GM12875 (cell line): Measurements from ENCODE around the gene PTCH2.

ENCODE experiments used
- H3K4me3 ChIP-seq: one replicate; pipeline ENCODE4 v1.5.1; 2011; ENCODE audit warnings: low read depth, low read length, control low read depth
- CTCF ChIP-seq: IDR thresholded peaks from 2 replicates; pipeline ENCODE4 v1.5.1; 2011; ENCODE audit warnings: low read depth, mild to moderate bottlenecking, control low read depth, inconsistent platforms, low read length, moderate library complexity, borderline replicate concordance; ENCODE audit not compliant: insufficient read depth

The PTCH2 gene

GRCh38 chr1:44822981-44823451 lies 20.0 kb downstream of the PTCH2 start:
- TF ChIP-seq CTCF, result no peak

GRCh38 chr1:44822131-44822701 lies 20.8 kb downstream of the PTCH2 start:
- no peak for TF ChIP-seq CTCF
- H3K4me3 ChIP-seq, result no peak overlapping the region

More at GRCh38 chr1:44822981-44823451, 20.0 kb downstream of the PTCH2 start:
- H3K4me3 ChIP-seq, result no peak overlapping the region

- TF ChIP-seq CTCF, result no peak
Measured at GRCh38 chr1:44821240-44821715, 21.8 kb downstream of the PTCH2 start.

GRCh38 chr1:44820328-44821239 lies 22.5 kb downstream of the PTCH2 start:
- peak overlapping the region; percentile 57 for H3K4me3 ChIP-seq
- TF ChIP-seq CTCF, result no peak

More at GRCh38 chr1:44821240-44821715, 21.8 kb downstream of the PTCH2 start:
- no peak overlapping the region for H3K4me3 ChIP-seq

- 0 out of 2 replicates have a peak, but pooled peaks have one; percentile 10 for TF ChIP-seq CTCF
- H3K4me3 ChIP-seq, result peak overlapping the region; percentile 57
Measured at GRCh38 chr1:44819608-44820327, 23.3 kb downstream of the PTCH2 start.

- no peak for TF ChIP-seq CTCF
- peak overlapping the region; percentile 43 for H3K4me3 ChIP-seq
Measured at GRCh38 chr1:44819196-44819607, 23.9 kb downstream of the PTCH2 start.
